COLO829 (cell line): ENCODE data around the gene WEE1.
"Not testable (repeated sequence)": the region's sequence is repeated elsewhere in the genome, so short reads cannot be mapped to it uniquely, and the experiment has no call there.

Experiments used
- DNase-seq: peaks from one replicate; pipeline ENCODE4 v3.0.0; 2012; ENCODE audit warnings: low spot score

Gene WEE1

DNA sequence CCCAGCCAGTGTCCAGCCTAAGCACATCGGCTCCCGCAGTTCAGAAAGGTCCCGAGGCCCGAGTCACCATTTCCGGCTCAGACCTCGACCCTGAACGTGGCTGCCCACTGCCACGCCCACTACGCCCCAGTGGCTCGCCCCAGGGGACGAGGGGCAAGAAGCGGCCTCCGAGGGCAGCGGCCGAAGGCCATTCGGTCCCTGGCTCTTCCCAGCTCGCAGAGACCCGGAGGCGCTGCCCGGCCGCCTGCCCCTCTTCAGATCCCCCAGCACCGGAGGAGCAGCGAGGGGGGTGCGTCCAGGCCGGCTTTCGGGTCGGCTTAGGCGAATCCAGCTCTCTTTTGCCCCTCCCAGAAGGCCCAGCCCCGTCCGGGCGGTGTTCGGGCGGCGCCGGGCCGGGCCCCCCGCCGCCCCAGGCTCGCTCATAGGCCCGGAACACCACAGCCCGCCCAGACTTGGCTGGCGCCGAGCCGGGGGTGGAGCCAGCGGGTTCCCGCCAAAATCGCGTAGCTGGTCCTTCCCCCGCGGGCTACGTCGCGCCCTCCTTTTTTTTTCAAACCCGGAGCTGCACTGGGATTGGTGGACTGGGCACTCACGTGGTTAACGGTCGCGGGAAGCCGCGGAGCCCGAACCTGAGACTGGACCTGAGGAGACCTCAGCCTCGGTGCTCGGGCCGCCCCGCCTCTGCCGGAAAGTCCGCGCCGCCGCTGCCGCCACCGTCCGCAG, at the start of gene WEE1:
TSS of gene WEE1 (plus strand) at position 619 of the 723 bp plus-strand sequence. CDS start 264 bp downstream, outside the sequence.
- DNase-seq = peak; percentile 95

DNA sequence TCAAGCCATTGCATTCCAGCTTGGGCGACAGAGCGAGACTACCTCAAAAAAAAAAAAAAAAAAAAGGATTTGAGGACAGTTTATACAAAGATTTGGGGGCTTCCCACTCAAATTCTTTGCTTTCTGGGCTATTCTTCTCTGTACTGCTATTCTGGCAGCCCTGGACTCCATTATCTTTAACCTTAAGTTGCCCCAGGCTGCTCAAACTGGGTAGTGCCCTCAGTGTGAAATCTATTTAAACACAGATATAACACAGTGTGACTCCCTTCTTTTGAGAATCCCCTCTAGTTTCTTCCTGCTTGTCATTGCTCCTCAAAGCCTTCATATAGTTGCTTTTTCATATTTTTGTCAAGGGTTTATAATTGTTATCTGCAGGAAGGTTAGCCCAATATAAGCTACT, 49.5 kb upstream of the WEE1 start:
- no peak for DNase-seq

DNA sequence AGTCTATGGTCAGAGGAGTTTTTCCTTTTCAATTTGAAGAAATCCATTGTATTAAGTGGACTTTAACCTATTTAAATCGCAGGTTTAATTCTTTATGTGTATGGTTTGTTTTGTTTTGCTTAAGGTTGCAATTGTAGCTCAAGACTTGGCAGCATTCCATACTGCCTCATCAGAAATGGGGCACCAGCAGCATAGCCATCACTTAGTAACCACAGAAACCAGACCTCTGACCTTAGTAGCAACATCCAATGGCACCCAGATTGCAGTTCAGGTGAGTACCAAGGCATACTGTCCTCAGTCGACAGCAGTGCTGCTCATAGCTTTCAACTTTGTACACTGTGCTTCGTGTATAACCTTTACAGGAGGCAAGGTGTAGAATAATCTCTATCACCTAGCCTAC, 48.4 kb upstream of the WEE1 start:
- no peak for DNase-seq

DNA sequence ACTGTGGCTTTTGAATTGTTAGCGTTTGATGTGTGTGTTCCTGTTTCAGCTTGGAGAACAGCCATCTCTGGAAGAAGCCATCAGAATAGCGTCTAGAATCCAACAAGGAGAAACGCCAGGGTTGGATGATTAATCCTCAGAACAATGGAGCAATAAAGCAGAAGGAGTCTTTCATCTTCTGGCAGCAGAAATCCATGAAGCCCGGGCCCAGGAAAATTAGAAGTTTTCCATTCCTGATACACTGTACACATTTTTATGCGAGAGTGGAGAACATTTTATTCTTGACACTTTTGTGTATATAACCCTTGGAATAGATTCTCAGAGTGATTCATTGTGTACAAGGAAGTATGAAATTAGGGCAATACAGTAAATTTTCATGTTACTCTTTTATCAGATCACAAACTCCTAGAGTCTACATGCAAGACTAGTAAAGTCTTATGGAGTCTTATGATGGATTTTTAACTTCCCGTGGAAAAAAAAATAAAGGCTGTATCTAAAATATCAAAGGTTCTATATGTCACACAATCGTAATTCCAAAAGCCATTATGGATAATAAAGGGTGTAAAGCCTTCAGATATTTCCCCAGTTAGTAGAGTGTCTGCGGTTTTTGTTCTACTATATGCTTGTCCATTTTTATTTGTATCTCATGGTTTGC, 45.9 kb upstream of the WEE1 start:
- peak; percentile 66 for DNase-seq

DNA sequence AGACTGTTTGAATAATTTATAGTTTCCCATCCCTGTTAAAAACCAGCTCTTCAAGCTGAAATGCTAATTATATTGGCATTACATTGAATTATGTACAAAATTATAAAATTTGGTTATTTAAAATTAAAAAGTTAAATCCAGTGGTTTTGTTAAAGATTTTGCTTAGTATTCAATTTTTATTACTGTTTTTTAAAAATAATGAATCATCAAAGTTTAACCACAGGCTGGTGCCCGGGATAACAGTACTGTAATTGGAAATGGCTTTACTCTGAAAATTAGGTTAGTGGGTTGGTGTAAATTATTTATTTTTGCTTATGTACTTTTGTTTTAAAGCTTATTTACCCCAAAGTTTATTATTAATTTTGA, 45.4 kb upstream of the WEE1 start:
- no peak for DNase-seq

DNA sequence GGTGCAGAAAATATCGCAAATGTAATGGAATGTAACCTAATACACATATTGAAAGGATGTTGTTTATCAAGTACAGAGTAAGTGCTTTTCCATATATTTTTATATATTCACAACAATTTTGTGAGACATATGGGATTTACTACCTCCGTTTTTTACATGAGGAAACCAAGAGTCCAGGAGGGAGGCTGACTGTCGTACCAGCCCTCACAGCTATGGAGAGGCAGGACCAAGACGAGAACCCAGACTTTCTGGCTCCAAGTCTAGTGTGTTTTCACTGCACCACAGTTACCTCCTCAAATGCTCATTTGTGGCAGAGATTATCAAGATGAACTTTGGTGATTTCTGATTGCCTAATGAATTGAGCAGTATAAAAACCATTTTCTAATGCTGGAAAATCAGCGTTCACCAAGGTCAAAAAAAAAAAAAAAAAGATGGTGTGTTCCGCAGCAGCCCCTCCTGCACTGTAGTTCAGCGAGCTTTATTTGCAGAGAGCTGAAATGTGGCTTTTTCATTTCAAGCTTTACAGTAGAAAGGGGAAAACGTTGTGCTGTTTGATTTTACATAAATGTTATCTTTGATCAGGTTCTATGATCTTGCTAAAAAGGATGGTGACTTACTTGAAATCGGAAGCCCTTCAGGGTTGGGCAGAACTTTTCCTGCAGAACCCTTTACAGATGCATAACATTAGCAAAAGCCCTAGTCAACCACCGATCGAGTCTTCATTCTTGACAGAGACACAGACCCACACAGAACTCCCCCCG, 44.7 kb upstream of the WEE1 start:
- no peak for DNase-seq

DNA sequence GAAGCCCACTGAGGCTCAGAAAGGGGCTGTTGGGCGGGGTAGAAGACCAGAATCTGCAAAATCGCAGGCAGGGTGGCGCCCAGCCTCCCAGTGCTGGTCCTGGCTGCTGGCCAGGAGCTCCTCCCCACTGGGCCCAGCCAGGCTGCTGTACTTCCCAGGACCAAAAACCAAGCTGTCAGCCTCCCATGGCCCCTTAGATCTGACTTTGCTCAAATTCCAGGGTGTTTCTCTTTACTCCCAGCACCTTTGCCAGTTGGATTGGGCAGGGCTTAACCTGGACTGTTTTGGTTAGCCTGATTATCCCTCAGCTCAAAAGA, 44.2 kb upstream of the WEE1 start:
- no peak for DNase-seq

DNA sequence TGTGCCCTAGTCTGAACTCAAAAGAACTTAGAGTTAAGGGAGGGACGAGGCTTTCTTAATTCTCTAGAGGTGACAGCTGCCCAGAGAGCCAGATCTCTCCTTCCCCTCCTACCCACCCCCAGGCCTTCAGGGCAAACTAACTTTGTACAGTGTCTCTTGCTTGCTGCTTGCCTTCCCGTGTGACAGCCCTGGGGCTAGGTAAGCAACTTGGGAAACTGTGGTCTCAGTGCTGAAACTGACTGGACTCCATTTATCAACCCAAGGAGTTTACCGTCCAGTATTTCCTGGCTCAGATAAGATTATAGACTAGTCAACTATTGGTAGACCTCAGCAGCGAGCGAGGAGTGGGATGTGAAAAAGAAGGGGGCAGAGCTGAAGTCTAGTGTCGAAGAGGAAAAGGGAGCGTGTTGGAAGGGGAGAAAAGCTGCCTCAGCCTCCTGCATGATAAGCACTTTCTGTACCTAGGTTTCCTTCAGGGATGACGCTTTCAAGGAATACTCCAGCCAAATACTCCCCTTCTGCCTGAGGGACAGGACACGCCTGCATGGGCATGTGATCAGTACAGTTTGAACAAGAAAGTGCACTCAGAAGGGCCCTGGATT, 43.3 kb upstream of the WEE1 start:
- no peak for DNase-seq

DNA sequence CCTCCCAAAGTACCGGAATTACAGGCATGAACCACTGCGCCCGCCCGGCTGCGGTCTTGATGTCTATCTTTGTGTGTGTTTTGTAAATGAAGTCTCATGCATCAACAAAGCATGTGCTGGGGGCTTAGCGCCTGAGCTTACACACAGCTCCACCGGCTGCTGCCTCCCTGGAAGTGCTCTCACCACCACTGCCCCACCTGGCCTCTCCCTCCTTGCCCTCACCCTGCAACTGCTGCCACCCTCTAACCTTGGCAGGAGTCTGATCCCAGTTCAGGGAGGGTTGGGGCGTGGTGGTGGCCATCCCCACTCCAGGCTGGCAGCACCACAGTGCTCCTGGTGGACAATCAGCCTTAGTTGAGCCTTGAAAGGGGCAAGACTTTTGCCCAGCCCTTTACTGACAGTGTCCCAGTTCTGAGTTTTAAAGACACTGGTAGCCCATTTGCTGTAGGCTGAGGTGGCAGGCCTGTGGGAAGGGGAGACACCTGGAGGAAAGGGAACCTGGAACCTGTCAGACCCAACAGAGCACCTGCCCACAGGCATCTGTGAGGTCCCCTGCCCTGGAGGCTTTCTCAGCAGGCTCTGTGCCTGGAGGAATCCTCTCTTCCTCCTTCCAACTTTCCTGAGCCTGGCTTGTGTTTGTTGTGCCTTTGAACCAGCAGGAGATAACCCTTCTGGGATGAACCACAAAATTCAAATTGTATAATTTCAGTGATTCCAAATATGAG, 42.4 kb upstream of the WEE1 start:
- no peak for DNase-seq

DNA sequence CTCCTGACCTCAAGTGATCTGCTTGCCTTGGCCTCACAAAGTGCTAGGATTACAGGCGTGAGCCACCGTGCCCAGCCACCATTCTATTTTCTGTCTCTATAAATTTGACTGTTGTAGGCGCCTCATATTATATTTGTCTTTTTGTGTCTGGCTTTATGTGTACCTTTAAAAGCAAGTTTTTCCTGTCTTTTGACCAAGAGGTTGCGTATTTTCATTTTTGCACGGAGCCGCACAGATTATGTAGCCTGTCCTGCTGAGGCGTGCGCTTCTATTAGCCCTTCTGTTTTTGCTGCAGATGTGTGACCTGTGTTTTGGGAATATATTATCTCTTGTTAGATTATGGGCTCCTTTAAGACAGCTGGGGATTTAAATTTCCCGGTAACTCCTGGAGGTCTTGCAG, 40.4 kb upstream of the WEE1 start:
- DNase-seq = no peak

DNA sequence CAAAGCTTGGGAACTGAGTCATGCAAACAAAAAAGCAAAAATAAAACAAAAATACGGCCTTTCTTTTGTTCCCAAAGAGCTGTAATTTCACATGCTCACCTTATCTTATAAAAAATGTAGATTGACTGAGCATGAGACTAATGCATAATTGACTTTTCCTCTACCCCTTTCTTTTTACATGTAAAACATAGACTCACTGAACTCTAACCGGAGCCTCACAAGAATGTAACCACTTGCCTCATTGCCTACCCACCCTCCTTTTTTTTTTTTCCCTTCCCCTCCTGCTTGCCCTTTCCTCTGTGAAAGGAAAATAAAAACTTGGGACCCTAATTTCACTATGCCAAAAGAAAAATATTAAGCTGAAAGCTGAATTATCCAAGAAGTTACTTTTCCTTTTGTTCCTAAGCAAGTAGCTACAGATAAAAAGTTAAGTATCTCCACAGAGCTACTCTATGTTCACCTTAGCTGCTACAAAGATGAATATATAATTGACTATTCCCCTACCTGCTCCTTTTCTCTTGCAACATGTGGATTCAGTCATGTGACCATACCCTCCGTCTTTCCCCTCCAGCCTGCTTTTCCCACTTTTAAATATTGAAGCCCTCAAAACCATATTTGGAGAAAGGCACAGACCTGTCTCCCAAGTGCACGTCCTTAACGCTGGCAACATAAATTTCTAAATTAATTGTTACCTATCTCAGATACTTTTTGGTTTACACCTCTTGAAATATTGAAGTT, 39.6 kb upstream of the WEE1 start:
- no peak for DNase-seq

DNA sequence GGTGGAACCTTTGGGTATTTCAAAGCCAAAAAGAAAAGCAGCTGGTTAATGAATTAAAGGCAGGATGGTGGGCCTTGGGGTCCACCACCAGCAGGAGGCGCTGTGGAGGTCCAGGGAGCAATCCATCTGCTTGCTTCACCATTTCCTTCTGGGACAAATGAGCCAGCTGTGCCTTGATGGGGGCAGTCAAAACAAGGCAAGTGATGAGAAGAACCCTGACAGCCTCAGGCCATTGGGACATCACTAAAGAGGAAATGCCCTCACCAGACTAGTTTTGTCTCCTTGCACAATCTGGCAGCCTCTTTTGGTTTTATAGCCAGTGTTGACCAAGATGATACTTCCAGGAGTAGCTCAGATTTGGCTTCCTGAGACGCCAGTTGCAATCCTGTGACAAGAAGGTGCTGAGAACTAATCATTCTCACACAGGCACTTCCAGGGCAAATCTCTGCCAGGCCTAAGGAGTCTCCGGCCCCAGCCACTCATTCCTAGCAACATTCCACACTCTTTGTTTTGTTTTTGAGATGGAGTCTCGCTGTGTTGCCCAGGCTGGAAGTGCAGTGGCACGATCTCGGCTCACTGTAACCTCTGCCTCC, 38.2 kb upstream of the WEE1 start:
- peak; percentile 42 for DNase-seq

DNA sequence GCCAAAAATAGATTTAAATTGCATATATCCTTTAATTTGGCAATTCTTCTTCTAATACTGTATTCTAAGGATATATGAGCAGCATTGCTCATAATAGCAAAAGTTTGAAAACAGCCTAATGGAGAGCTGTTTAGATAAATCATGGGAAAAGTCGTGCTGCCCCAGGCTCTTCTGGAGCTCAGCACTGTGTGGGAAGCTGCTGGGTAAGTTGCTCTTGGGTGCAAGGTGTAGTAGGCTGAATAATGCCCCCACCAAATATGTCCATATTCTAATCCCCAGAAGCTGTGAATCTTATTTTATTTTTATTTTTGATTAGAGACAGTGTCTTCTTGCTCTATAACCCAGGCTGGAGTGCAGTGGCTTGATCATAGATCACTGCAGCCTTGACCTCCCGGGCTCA, 34.9 kb upstream of the WEE1 start:
- DNase-seq = no peak

DNA sequence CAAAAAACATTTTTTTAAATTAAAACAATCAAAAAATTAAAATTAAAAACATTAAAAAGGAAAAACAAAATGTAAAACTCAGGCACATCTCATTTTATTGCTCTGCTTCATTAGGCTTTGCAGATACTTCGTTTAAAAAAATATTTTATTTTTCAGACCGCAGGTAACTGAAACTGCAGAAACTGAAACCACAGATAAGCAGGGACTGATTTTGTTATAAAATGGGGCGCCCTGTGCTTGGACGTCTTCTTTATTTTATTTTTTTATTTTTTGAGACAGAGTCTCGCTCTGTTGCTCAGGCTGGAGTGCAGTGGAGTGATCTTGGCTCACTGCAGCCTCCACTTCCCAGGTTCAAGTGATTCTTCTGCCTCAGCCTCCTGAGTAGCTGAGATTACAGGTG, 24.3 kb upstream of the WEE1 start:
- not testable (repeated sequence) for DNase-seq

DNA sequence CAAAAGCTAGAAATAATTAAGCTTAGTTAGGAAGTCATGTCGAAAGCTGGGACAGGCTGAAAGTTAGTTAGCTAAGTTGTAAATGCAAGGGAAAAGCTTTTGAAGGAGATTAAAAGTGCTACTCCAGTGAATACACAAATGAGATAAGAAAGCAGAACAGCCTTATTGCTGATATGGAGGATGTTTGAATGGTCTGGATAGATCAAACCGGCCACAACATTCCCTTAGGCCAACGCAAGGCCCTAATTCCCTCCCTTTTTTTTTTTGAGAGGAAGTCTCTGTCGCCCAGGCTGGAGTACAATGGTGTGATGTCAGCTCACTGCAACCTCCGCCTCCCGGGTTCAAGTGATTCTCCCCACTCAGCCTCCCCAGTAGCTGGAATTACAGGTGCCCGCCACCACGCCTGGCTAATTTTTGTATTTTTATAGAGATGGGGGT, 23.3 kb upstream of the WEE1 start:
- DNase-seq = no peak

DNA sequence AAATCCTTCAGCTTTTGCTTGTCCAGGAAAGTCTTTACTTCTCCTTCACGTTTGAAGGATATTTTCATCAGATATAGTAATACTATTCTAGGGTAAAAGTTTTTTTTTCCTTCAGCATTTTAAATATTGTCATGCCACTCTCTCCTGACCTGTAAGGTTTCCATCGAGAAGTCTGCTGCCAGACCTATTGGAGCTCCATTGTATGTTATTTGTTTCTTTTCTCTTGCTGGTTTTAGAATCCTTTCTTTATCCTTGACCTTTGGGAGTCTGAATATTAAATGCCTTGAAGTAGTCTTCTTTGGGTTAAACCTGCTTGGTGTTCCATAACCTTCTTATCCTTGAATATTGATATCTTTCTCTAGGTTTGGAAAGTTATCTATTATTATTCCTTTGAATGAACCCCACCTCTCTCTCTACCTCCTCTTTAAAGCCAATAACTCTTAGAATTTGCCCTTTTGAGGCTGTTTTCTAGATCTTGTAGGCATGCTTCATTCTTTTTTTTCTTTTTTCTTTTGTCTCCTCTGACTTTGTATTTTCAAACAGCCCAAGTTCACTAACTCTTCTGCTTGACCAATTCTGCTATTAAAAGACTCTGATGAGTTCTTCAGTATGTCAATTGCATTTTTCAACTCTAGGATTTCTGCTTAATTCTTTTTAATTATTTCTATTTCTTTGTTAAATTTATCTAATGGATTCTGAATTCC, 12.0 kb upstream of the WEE1 start:
- no peak for DNase-seq

DNA sequence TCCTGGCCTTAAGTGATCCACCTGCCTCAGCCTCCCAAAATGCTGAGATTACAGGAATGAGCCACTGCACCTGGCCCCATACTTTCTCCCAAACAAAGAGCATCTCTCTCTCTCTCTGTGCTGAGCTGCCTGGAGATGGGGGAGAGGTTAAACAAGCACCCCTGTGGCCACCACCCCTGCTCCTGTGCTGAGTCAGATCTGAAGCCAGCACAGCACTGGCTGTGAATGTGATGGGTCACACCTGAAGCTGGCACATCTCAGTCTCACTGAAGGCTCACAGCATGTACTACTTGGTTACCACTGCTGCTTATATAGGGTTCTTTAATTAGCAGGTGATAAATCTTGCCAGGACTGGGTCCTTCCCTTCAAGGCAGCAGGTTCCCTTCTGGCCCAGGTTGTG, 10.8 kb upstream of the WEE1 start:
- no peak for DNase-seq

DNA sequence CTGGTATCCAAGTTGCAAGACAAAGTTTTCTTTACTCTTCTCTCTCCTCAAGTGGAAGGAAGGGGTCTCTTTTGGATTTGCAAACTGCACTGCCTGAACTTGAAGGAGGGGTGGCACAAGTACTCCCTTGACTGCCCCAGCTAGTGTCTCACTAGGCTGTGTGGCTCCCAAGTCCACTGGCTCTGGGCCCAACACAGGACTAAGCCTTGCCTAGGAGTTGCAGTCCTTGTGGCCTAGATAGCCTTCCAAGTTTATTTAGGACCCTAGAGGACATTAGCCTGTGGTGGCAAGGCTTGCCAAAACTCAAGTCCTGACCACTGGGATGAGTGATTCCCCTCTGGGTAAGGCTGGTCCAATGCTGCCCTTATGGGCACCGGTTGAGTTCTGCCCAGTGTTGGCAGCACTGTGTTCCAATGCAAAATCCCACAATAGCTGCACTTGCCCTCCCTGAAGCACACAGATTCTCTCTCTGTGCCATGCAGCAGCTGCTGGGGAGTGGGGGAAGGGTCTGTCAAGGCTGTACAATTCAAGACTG, 10.2 kb upstream of the WEE1 start:
- no peak for DNase-seq

DNA sequence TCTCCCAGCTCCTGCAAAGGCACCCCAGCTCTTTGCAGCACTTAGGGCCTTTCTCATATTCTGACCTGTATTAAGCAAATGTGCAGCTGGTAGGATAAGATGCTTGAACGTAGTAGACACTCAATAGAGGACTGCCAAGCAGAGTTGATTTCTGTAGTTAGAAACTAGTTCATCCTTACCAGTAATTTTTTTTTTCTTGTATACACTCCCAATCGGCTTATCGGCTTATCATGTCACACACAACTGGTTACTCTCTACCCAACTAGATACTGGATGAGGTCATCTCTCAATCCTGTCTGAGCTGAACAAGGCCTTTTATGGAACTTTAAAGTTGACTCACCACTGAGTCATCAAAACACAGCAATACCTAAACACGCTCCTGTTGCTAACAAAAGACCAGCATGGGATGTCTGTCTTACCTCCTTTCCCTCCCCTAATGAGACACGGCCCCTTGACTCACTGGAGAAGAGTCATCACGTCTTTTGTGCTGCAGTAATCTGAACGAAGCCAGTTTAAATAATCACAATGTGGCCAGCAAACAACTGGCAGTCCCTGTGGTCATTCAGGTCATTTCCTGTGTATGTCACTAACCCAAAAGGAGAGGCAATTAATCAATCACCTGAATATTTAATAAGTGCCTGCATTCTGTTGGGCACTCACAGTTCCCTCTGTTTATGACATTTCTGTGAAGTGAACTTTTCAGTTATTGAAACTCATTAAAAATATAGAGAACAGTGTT, 7.5 kb upstream of the WEE1 start:
- DNase-seq = peak; percentile 95
